Smooth muscle cell (in vitro differentiated cells): ENCODE results near the gene CACNB3. TPM values are rescaled to one million over a fixed set of nuclear protein-coding genes. Genes with fewer than 3 reads are reported as not detected.
A peak's percentile ranks its signal among the peaks of the same experiment; 100 is the strongest.

Source experiments
- DNase-seq: peaks from one replicate; lab custom pipeline; 2025; ENCODE audit not compliant: unreplicated experiment; lab: John Stamatoyannopoulos, UW
- H2AFZ ChIP-seq: fragments of 200-600 bp; sonication (generic); 2 replicates; pipeline ENCODE4 v1.6.0; 2016; ENCODE audit warnings: antibody characterized with exemption, low read depth, mild to moderate bottlenecking
- H3F3A ChIP-seq: fragments of 200-600 bp; sonication (generic); 2 replicates; pipeline ENCODE4 v1.6.0; 2017; ENCODE audit warnings: antibody characterized with exemption, low read depth
- H3K27ac ChIP-seq: fragments of 200-600 bp; sonication (generic); 2 replicates; pipeline ENCODE4 v1.5.1; 2016; ENCODE audit warnings: low read depth, mild to moderate bottlenecking
- H3K27me3 ChIP-seq: fragments of 200-600 bp; sonication (generic); 2 replicates; pipeline ENCODE4 v1.6.1; 2016; ENCODE audit warnings: low read depth, mild to moderate bottlenecking
- H3K36me3 ChIP-seq: fragments of 200-600 bp; sonication (generic); 2 replicates; pipeline ENCODE4 v1.5.1; 2016; ENCODE audit warnings: low read depth
- H3K4me1 ChIP-seq: fragments of 200-600 bp; sonication (generic); 2 replicates; pipeline ENCODE4 v1.5.1; 2016; ENCODE audit warnings: low read depth
- H3K4me2 ChIP-seq: fragments of 200-600 bp; sonication (generic); 2 replicates; pipeline ENCODE4 v1.6.0; 2016; ENCODE audit warnings: mild to moderate bottlenecking
- H3K4me3 ChIP-seq: fragments of 200-600 bp; sonication (generic); 2 replicates; pipeline ENCODE4 v1.5.1; 2016; ENCODE audit warnings: mild to moderate bottlenecking
- H3K79me2 ChIP-seq: fragments of 200-600 bp; sonication (generic); 2 replicates; pipeline ENCODE4 v1.6.0; 2016; ENCODE audit warnings: low read depth, mild to moderate bottlenecking
- H3K9ac ChIP-seq: fragments of 200-600 bp; sonication (generic); 2 replicates; pipeline ENCODE4 v1.6.0; 2016; ENCODE audit warnings: low read depth
- H3K9me3 ChIP-seq: fragments of 200-600 bp; sonication (generic); replicated peaks from 2 replicates; pipeline ENCODE4 v1.5.1; 2016; ENCODE audit warnings: low read depth
- H4K20me1 ChIP-seq: fragments of 200-600 bp; sonication (generic); 2 replicates; pipeline ENCODE4 v1.6.0; 2016; ENCODE audit warnings: low read depth
- WGBS: methylation state at CpG from one replicate; pipeline ENCODE4 v1.1.7; 2016; ENCODE audit warnings: low lambda C conversion rate; 5-methylcytosine and 5-hydroxymethylcytosine counted together
- polyA plus RNA-seq: library from polyadenylated mRNA; unstranded; fragments of >200 nt; fragmentation: Nextera tagmentation; extraction: Ambion mirVana; gene quantifications from 2 replicates; pipeline ENCODE4 v1.2.1, GENCODE V29; 2016
- total RNA-seq: library from RNA; depleted of rRNA; stranded (reverse); fragments of >200 nt; gene quantifications from 2 replicates; pipeline ENCODE4 v1.2.3, GENCODE V29; 2014
- TF ChIP-seq, protein P1 (sequence below): fragments of 200-600 bp; sonication (generic); IDR thresholded peaks from 2 replicates; pipeline ENCODE4 v1.5.1; 2017; ENCODE audit warnings: borderline replicate concordance, mild to moderate bottlenecking, antibody characterized with exemption; ENCODE audit not compliant: insufficient read depth, poor library complexity, severe bottlenecking

The CACNB3 gene
- total RNA-seq (16.7 and 18.5 TPM in 2 replicates), polyA plus RNA-seq (21.7 and 33.4 TPM in 2 replicates)

DNA sequence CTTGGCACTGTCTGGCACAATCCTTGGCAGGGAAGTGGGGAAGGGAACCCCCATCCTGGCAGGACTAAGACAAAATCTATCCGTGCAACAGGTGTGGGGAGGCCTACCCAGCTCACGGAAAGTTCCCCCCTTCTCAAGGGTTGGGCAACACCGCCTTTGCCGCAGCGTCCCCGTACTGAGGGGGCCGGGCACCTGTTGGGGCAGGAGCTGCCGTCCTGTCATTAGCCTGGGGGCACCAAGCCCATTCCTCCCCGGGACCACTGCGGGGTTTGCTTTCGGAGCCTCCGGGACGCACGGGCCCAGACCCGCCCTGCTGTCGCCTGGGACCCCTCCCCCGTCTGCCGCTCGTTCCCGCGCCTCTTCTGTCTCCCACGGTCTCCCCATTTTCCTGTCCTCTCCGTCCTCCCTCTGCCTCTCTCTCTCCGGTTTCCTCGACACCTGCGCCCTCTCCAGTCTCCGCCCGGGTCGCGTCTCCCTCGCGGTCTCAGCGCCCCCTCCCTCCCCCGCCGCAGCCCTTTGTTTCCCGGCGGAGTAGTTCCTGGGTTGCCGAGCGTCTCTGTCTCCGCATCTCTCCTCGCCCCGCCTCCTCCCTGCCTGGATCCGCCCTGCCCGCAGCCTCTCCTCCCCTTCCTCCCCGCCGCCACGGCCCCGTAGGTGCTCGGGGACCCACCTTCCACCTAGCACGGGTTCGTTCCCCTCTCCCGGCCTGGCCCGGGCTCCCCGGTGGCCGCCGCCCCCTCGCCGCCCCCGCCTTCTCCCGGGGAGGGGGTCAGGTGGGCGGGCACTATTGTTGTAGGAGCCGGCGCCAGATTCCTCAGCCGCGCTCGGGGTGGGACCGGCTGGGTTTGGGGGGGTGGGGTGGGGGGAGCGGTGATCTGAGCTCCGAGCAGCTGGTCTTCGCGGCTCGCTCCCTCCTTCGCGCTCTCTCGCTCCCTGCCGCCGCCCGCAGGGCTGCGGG lies at the start of gene CACNB3:
CACNB3 (plus strand) TSS at position 624 of the 958 bp plus-strand sequence. CDS start 434 bp downstream, outside the sequence.
- H3K79me2 ChIP-seq, result no peaks in the 10 kb centered on the region
- 3% methylated on average over 8 of the region's 79 CpGs for WGBS
- TF ChIP-seq, protein P1, sequence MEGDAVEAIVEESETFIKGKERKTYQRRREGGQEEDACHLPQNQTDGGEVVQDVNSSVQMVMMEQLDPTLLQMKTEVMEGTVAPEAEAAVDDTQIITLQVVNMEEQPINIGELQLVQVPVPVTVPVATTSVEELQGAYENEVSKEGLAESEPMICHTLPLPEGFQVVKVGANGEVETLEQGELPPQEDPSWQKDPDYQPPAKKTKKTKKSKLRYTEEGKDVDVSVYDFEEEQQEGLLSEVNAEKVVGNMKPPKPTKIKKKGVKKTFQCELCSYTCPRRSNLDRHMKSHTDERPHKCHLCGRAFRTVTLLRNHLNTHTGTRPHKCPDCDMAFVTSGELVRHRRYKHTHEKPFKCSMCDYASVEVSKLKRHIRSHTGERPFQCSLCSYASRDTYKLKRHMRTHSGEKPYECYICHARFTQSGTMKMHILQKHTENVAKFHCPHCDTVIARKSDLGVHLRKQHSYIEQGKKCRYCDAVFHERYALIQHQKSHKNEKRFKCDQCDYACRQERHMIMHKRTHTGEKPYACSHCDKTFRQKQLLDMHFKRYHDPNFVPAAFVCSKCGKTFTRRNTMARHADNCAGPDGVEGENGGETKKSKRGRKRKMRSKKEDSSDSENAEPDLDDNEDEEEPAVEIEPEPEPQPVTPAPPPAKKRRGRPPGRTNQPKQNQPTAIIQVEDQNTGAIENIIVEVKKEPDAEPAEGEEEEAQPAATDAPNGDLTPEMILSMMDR, result no peak
- no peaks in the 10 kb centered on the region for H3K9me3 ChIP-seq
- H3F3A ChIP-seq, result no peaks in the 10 kb centered on the region
- peaks cover 13% of the 10 kb centered on the region for H4K20me1 ChIP-seq
- DNase-seq, result no peak
- peak within 1 kb of the TSS; percentile 91 for H2AFZ ChIP-seq
- no peak within 1 kb of the TSS for H3K27ac ChIP-seq
- H3K36me3 ChIP-seq, result no peaks in the 10 kb centered on the region
- peak within 1 kb of the TSS; percentile 87 for H3K4me3 ChIP-seq
- H3K4me1 ChIP-seq, result peaks cover 34% of the 10 kb centered on the region
- H3K4me2 ChIP-seq, result peak within 1 kb of the TSS; percentile 96
- no peaks in the 10 kb centered on the region for H3K27me3 ChIP-seq
- H3K9ac ChIP-seq, result peak within 1 kb of the TSS; percentile 56

DNA sequence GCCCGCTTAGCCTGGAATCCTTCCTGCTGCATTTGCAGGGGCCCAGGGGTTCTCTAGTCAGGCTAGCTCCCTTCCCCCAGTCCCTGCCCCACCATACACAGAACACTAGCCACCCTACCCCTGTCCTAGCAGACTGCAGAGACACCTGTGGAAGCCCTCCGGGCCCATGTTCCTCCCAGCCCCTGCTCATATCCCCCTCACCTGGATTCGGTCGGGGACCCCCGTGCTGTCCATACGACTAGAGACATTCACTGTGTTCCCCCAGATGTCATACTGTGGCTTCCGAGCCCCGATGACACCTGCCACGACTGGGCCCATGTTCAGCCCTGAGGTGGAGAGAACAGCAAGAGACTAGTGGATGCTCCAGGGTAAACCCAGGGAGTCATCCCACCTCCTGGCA lies 49.6 kb upstream of the CACNB3 start:
- H3K4me3 ChIP-seq, result no peak overlapping the region
- no peaks in the 10 kb centered on the region for H4K20me1 ChIP-seq
- H3F3A ChIP-seq, result no peaks in the 10 kb centered on the region
- no peaks in the 10 kb centered on the region for H3K36me3 ChIP-seq
- no peak overlapping the region for H2AFZ ChIP-seq
- H3K4me2 ChIP-seq, result no peak overlapping the region
- WGBS, result 98% methylated on average over 8 of the region's 9 CpGs
- no peaks in the 10 kb centered on the region for H3K9me3 ChIP-seq
- H3K4me1 ChIP-seq, result peaks cover 12% of the 10 kb centered on the region
- TF ChIP-seq, protein P1, result no peak
- no peak for DNase-seq
- no peaks in the 10 kb centered on the region for H3K27me3 ChIP-seq
- no peaks in the 10 kb centered on the region for H3K79me2 ChIP-seq
- H3K27ac ChIP-seq, result no peak overlapping the region
- no peak overlapping the region for H3K9ac ChIP-seq

DNA sequence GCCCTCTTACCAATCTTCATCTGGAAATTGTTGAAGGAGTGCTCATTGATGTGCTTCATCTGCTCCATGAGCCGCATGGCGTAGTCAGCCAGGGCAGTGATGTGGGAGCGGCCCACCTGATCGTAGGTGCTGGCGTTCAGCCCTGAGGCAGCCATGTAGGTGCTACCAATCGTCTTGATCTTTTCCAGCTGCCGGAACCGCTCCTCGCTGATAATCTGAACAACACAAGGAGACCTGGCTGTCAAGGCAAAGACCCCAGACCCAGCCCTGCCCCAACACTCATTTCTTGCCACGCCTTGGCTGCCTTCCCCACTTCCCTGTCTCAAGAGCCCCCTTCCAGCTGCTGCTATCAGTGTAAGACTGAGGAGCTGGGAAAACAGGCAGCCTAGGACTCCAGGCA lies 47.5 kb upstream of the CACNB3 start:
- WGBS, result 98% methylated on average over 10 of the region's 10 CpGs
- H3K36me3 ChIP-seq, result no peaks in the 10 kb centered on the region

More for the DNA sequence above, 47.5 kb upstream of the CACNB3 start:
- H4K20me1 ChIP-seq, result no peaks in the 10 kb centered on the region
- no peak overlapping the region for H2AFZ ChIP-seq
- no peak overlapping the region for H3K9ac ChIP-seq
- H3K27me3 ChIP-seq, result no peaks in the 10 kb centered on the region
- H3K9me3 ChIP-seq, result no peaks in the 10 kb centered on the region
- no peaks in the 10 kb centered on the region for H3F3A ChIP-seq
- DNase-seq, result no peak
- H3K27ac ChIP-seq, result no peak overlapping the region
- TF ChIP-seq, protein P1, result no peak
- no peak overlapping the region for H3K4me2 ChIP-seq
- no peak overlapping the region for H3K4me3 ChIP-seq
- H3K79me2 ChIP-seq, result no peaks in the 10 kb centered on the region
- H3K4me1 ChIP-seq, result peaks cover 11% of the 10 kb centered on the region
